Measurements from ENCODE around the gene NRK.
A peak's percentile ranks its signal among the peaks of the same experiment; 100 is the strongest.
"Not testable (repeated sequence)": the region's sequence is repeated elsewhere in the genome, so short reads cannot be mapped to it uniquely, and the experiment has no call there.

Gene NRK

GRCh38 chrX:105822138-105823091 is at the start of gene NRK:
Gene NRK, plus strand, starts transcription at chrX:105822539. Its CDS starts 307 bp downstream, at chrX:105822846.
- H3K4me3 ChIP-seq (ENCODE audit: low read depth, low read length), result peak within 1 kb of the TSS; percentile 56
- no peak for DNase-seq (ENCODE audit: low read depth)

- no peak for DNase-seq (ENCODE audit: low read depth)
- no peak overlapping the region for H3K4me3 ChIP-seq (ENCODE audit: low read depth, low read length)
Measured at GRCh38 chrX:105773801-105774200, 48.5 kb upstream of the NRK start.

- no peak for DNase-seq (ENCODE audit: low read depth)
- H3K4me3 ChIP-seq (ENCODE audit: low read depth, low read length), result no peak overlapping the region
Measured at GRCh38 chrX:105775679-105776078, 46.7 kb upstream of the NRK start.

- DNase-seq (ENCODE audit: low read depth), result no peak
Measured at GRCh38 chrX:105781804-105782203, 40.5 kb upstream of the NRK start.

GRCh38 chrX:105796877-105797276 is 25.5 kb upstream of the NRK start:
- not testable (repeated sequence) for H3K4me3 ChIP-seq (ENCODE audit: low read depth, low read length); DNase-seq (ENCODE audit: low read depth)

More at GRCh38 chrX:105781804-105782203, 40.5 kb upstream of the NRK start:
- no peak overlapping the region for H3K4me3 ChIP-seq (ENCODE audit: low read depth, low read length)

- no peak for DNase-seq (ENCODE audit: low read depth)
- H3K4me3 ChIP-seq (ENCODE audit: low read depth, low read length), result no peak overlapping the region
Measured at GRCh38 chrX:105803891-105804290, 18.4 kb upstream of the NRK start.

GRCh38 chrX:105805655-105806054 is 16.7 kb upstream of the NRK start:
- not testable (repeated sequence) for H3K4me3 ChIP-seq (ENCODE audit: low read depth, low read length); DNase-seq (ENCODE audit: low read depth)

- no peak for DNase-seq (ENCODE audit: low read depth)
- no peak overlapping the region for H3K4me3 ChIP-seq (ENCODE audit: low read depth, low read length)
Measured at GRCh38 chrX:105816517-105816916, 5.8 kb upstream of the NRK start.

- no peak for DNase-seq (ENCODE audit: low read depth)
Measured at GRCh38 chrX:105820247-105820646, 2.1 kb upstream of the NRK start.

GRCh38 chrX:105821471-105822121 is 743 bp upstream of the NRK start:
- peak overlapping the region; percentile 56 for H3K4me3 ChIP-seq (ENCODE audit: low read depth, low read length)
- peak; percentile 23 for DNase-seq (ENCODE audit: low read depth)

More at GRCh38 chrX:105820247-105820646, 2.1 kb upstream of the NRK start:
- H3K4me3 ChIP-seq (ENCODE audit: low read depth, low read length), result no peak overlapping the region

- H3K4me3 ChIP-seq (ENCODE audit: low read depth, low read length), result peak overlapping the region; percentile 56
- DNase-seq (ENCODE audit: low read depth), result no peak
Measured at GRCh38 chrX:105823092-105823455, 735 bp downstream of the NRK start.

GRCh38 chrX:105829011-105829410 is 6.7 kb downstream of the NRK start:
- DNase-seq (ENCODE audit: low read depth), result no peak
- H3K4me3 ChIP-seq (ENCODE audit: low read depth, low read length), result no peak overlapping the region

GRCh38 chrX:105837232-105837631 is 14.9 kb downstream of the NRK start:
- peak; percentile 81 for DNase-seq (ENCODE audit: low read depth)
- H3K4me3 ChIP-seq (ENCODE audit: low read depth, low read length), result no peak overlapping the region

- no peak overlapping the region for H3K4me3 ChIP-seq (ENCODE audit: low read depth, low read length)
- DNase-seq (ENCODE audit: low read depth), result no peak
Measured at GRCh38 chrX:105845631-105846030, 23.3 kb downstream of the NRK start.

GRCh38 chrX:105850100-105850499 is 27.8 kb downstream of the NRK start:
- H3K4me3 ChIP-seq (ENCODE audit: low read depth, low read length); DNase-seq (ENCODE audit: low read depth): not testable (repeated sequence)

- DNase-seq (ENCODE audit: low read depth), result no peak
- H3K4me3 ChIP-seq (ENCODE audit: low read depth, low read length), result no peak overlapping the region
Measured at GRCh38 chrX:105865709-105866108, 43.4 kb downstream of the NRK start.

GRCh38 chrX:105869701-105870100 is 47.4 kb downstream of the NRK start:
- H3K4me3 ChIP-seq (ENCODE audit: low read depth, low read length), result no peak overlapping the region
- DNase-seq (ENCODE audit: low read depth), result peak; percentile 26

GRCh38 chrX:105870445-105870844 is 48.1 kb downstream of the NRK start:
- H3K4me3 ChIP-seq (ENCODE audit: low read depth, low read length), result no peak overlapping the region
- DNase-seq (ENCODE audit: low read depth), result no peak

- DNase-seq (ENCODE audit: low read depth), result peak; percentile 45
- H3K4me3 ChIP-seq (ENCODE audit: low read depth, low read length), result no peak overlapping the region
Measured at GRCh38 chrX:105872941-105873340, 50.6 kb downstream of the NRK start.

- H3K4me3 ChIP-seq (ENCODE audit: low read depth, low read length), result no peak overlapping the region
- DNase-seq (ENCODE audit: low read depth), result no peak
Measured at GRCh38 chrX:105874790-105875189, 52.5 kb downstream of the NRK start.

- DNase-seq (ENCODE audit: low read depth), result no peak
- no peak overlapping the region for H3K4me3 ChIP-seq (ENCODE audit: low read depth, low read length)
Measured at GRCh38 chrX:105876658-105877057, 54.3 kb downstream of the NRK start.

Data from skeletal muscle cell (primary cell).